HL-60 (cell line): ENCODE measurements around the gene SLF1.

Experiments used
- CTCF ChIP-seq: IDR thresholded peaks from one replicate; pipeline ENCODE4 v1.5.1; 2011; ENCODE audit warnings: low read length, control low read depth, inconsistent platforms; ENCODE audit not compliant: insufficient read depth
- GABPA ChIP-seq: IDR thresholded peaks from 2 replicates; pipeline ENCODE4 v1.6.1; 2012; ENCODE audit warnings: low read depth
- POLR2AphosphoS5 ChIP-seq: IDR thresholded peaks from 2 replicates; pipeline ENCODE4 v1.6.1; 2012; ENCODE audit warnings: low read depth
- REST ChIP-seq: IDR thresholded peaks from 2 replicates; pipeline ENCODE4 v1.6.1; 2012; ENCODE audit warnings: low read depth; ENCODE audit not compliant: insufficient replicate concordance
- SPI1 ChIP-seq: IDR thresholded peaks from 2 replicates; pipeline ENCODE4 v1.6.1; 2012; ENCODE audit warnings: low read depth, mild to moderate bottlenecking, borderline replicate concordance

GRCh38 chr5:94740286-94740685 lies 121.8 kb downstream of the SLF1 start:
- no peak for TF ChIP-seq CTCF
- TF ChIP-seq POLR2AphosphoS5 = no peak
- no peak for TF ChIP-seq SPI1
- no peak for TF ChIP-seq REST
- no peak for TF ChIP-seq GABPA
